ENCODE results near the gene ZNF268.

DNA sequence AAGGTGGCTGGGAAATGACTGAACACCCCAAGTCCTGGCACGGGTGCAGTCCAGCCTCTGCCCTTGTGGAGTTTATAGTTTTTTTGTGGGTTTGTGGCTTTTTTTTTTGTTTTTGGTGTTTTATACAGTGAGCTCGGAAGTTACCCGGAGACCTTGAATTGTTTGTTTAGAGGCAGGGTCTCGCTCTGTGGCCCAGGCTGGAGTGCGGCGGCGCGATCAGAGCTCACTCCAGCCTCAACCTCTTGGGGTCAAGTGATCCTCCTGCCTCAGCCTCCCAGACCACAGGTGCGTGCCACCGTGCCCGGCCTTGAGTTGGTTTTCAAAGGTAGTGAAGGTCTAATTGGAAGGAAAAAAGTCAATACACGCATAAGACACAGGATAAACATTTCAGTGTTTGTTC lies 55.3 kb downstream of the ZNF268 start:
- TF ChIP-seq USF2 (IDR thresholded peaks at IDR 0.05; ENCODE audit: borderline replicate concordance, low read depth, low read length) (no peak), GABPA (IDR thresholded peaks at IDR 0.05; ENCODE audit: low read depth) (no peak), HDAC2 (IDR thresholded peaks at IDR 0.05) (no peak)
- TF ChIP-seq, protein P1, sequence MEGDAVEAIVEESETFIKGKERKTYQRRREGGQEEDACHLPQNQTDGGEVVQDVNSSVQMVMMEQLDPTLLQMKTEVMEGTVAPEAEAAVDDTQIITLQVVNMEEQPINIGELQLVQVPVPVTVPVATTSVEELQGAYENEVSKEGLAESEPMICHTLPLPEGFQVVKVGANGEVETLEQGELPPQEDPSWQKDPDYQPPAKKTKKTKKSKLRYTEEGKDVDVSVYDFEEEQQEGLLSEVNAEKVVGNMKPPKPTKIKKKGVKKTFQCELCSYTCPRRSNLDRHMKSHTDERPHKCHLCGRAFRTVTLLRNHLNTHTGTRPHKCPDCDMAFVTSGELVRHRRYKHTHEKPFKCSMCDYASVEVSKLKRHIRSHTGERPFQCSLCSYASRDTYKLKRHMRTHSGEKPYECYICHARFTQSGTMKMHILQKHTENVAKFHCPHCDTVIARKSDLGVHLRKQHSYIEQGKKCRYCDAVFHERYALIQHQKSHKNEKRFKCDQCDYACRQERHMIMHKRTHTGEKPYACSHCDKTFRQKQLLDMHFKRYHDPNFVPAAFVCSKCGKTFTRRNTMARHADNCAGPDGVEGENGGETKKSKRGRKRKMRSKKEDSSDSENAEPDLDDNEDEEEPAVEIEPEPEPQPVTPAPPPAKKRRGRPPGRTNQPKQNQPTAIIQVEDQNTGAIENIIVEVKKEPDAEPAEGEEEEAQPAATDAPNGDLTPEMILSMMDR (IDR thresholded peaks at IDR 0.05 in 2 of 3, conservative IDR thresholded peaks at IDR 0.05 in 1 of 3; ENCODE audit: control insufficient read depth in 2 of 3, extremely low read depth in 1 of 3, insufficient read depth in 1 of 3, low read depth in 3 of 3, low read length in 3 of 3): no peak

Measured in GM12878 (cell line).